Left renal cortex interstitium (tissue), 4 donors: ENCODE data around the gene SLC39A13. TPM values are rescaled to one million over a fixed set of nuclear protein-coding genes. Genes with fewer than 3 reads are reported as not detected.

Experiments
- DNase-seq, 4 donors: peaks; one replicate each; pipeline ENCODE4 v3.0.0-alpha.2; 2013; ENCODE audit warnings: low read depth in 4 of 4, low spot score in 2 of 4, missing footprints in 1 of 4
- polyA plus RNA-seq, 4 donors: library from polyadenylated mRNA; unstranded; fragments of 120-200 nt; gene quantifications; one replicate each; pipeline ENCODE4 v1.2.1, GENCODE V29; 2013; ENCODE audit not compliant: insufficient read length in 4 of 4

SLC39A13 gene
- 10 to 100 TPM; 42.7 to 75.5 (median 65.3) TPM for polyA plus RNA-seq

DNA sequence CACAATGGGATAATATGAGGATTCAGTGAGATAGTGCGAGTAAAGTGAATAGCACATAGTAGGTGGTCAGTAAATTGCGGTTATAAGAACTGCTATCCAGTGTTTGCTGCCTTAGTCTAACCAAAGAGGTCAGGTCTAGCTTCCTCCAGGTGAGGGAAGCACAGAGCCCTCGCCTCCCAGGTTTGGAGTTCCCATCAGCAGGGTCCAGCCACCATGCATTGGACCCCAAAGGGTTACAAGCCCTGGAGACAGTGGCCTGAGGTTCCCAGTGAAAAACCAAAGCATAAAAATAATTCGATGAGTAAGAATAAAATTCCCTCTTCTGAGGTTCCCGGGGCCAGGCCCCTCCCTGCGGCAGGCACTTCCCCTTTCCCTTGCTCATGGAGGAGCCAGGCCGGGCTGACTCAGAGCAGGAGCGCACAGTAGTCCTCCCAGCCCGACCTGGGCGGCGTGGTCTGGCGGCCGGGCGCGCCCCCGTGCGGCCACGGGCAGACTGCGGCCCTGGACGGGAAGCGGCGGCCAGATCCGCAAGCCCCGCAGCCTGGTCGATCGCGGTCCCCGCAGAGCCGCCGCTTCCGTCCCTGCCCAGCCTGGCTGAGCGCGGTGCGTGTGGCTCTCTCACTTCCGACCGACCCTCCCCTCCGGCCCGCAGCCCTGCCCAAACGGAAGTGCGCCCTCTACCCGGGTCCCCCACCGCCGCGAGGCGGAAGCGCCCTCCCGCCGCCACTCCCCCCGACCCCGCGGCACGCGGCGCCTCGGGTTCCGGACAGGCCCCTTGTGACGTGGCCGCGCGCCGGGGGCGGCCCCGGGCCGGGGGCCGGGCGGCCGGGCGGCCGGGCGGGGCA, at the start of gene SLC39A13:
TSS of gene SLC39A13 (plus strand) at position 845 of the 845 bp plus-strand sequence. CDS start 1,505 bp downstream, outside the sequence.
- DNase-seq, result peak; percentile 63 to 90 (median 86)

DNA sequence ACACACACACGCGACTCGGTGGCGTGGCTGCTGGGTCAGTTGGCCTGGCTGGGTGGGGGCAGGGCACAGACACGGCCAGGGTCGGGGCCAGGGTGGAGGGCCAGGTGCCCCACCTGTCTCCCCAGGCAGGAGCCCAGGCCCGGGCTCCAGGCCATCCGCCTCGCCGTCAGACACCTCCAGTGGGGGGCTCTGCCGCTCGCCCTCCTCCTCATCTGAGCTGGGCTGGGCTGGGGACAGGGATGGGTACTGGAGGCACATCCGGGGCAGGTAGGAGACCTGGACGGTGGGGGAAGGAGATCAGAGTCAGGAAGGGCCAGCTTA, 49.7 kb upstream of the SLC39A13 start:
- DNase-seq, result no peak

DNA sequence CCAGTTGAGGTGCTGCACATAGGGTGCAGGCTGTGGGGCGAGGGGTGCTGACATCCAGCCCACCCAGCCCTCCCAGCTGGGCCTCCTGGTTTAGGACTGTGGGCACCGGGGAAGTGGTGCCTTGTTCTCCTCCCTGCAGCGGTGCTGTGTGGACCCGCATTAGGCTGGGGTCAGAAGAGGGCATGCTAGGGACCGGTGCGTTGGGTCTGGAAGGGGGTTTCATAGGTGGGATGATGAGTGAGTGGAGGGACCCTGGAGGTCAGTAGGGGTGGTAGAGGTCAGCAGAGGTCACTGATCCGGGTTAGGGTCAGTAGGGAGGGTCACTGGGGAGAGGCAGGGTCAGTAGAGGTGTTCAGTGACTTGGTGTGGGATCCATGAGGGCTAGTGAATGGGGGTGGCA, 49.2 kb upstream of the SLC39A13 start:
- no peak for DNase-seq

DNA sequence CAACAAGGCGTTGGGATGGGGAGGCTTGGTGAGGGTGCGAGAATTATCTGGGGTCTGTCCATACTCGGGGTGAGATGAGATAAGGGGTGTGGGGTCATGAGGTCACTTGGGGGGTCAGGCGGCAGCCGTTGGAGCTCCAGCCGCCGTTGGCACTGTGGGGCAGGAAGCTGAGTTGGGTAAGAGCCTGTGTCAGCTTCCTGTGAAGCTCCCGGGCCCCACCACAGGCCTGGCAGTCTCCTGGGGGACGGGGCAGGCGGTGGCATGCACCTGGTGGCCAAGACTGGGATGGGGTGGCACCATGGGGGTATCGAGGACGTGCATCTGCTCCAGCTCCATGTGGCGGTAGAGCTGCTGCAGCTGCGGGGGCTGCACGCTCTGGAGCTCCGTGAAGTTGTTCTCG, 48.8 kb upstream of the SLC39A13 start:
- no peak for DNase-seq

DNA sequence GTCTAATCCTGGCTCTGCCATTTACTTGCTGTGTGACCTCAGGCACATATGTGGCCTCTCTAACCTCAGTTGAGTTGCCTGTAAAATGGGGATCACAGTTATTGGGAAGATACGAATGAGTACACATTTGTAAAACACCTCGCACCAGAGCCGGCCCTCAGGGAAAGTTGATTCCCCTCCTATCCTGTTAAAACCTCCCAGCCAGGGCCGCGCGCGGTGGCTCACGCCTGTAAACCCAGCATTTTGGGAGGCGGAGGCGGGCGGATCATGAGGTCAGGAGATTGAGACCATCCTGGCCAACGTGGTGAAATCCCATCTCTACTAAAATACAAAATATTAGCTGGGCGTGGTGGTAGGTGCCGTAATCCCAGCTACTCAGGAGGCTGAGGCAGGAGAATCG, 48.0 kb upstream of the SLC39A13 start:
- no peak for DNase-seq

GRCh38 chr11:47361419-47361818, 47.0 kb upstream of the SLC39A13 start:
- DNase-seq, result no peak

DNA sequence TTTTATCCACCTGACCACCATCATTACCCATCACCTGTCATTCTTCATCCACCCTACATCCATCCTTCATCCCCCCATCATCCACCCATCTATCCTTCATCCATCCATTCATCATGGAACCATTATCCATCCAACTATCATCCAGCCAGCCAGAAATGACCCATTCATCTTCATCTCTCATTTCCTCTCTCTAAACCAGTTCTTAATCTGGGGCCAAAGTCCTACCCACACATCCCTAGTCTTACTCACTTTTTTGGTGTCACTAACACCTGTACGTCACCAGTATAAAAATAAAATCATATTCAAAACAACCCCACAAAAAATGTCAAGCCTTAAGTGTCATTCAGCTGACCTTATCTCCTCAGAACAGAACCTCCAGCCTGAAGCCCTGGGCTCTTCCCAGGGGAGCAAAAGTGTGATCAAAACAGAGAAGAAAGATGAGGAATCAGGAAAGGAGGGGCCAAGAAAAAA, 42.3 kb upstream of the SLC39A13 start:
- no peak for DNase-seq

- no peak for DNase-seq
Observed at GRCh38 chr11:47369676-47370075, 38.7 kb upstream of the SLC39A13 start.

DNA sequence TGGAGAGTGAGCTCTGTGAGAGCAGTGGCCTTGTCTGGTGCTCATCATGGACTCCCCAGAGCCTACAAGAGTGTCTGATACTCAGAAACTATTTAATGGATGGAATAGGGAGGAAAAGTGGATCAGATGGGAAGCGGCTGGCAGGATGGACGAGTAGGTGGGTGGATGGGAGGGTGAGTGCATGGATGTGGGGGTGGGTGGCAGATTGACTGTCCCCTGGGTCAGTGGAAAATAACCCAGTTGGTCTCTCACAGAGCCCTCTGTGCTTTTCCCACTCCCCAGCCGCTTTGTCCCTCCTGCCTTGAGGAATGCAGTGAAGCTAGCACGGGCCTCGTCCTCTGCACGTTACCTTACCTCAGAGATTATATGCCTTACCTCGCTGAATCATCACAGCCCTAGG, 36.0 kb upstream of the SLC39A13 start:
- no peak for DNase-seq

- DNase-seq, result peak in 2 of 4 donors; percentile 39 to 46
Observed at GRCh38 chr11:47373876-47374719, 34.3 kb upstream of the SLC39A13 start.

GRCh38 chr11:47374720-47375019, 33.7 kb upstream of the SLC39A13 start:
- DNase-seq, result no peak

- no peak for DNase-seq
Observed at GRCh38 chr11:47375020-47375419, 33.4 kb upstream of the SLC39A13 start.

DNA sequence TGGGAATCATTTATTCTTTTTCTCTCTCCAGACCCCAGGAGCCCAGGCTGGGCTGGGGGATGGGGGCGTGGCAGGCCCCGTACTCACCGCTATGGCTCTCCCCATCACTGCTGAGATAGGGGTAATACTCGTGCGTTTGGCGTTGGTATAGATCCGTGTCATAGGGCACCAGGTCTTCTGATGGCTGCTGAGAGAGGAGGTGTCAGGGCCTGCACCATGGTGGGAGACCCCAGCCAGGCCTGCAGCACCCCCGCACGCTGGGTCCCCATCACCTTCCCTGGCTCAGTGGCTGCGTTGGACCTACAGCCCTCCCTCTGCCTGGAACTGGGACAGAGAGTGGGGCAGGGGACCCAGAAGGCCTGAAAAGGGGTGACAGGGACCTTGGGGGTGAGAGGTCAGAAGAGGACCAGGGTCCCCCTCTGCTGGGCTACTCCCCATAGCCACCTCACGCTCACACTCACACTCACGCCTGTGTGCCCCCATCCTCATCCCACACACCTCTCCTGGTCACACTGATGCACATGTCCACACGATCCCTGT, 32.8 kb upstream of the SLC39A13 start:
- DNase-seq, result no peak

GRCh38 chr11:47376107-47376524, 32.3 kb upstream of the SLC39A13 start:
- no peak for DNase-seq

DNA sequence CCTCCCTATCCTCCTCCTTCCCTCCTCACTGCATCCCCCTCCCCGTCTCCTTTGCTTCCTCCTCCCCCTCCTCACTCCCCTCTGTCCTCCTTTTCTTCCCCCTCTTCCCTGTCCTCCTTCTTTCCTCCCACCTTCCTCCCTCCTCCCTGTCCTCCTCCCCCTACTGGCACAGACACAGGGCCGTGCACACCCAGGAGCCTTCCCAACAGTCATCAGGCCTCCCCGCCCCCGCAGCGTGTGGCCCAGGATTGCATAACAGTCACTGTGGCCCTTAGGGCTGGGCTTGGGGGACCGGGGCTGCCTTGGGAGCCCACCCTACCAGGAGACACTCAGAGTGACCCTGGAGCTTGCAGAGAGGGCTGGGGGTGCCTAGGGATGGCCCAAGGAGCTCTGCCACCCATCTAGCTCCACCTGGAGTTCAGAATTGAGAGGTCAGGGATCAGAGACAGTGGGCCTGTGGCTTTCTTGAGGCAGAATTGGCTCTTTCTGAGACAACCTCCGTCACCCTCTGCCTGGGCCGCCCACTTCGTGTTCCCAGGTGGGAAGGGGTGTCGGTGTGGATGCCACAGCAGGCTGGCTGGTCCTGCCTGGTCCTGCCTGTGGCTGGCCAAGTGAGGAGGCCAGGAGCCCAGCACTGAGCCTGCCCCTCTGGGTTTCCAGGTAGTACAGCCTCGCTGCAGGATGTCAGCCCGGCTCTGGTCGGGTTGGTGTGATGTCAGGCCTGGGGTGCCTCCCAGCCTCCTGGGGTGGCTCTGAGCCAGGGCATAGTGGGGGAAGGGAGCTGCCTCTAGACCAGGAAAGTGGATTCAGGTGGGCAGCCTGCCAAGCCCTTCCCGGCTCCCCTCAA, 31.6 kb upstream of the SLC39A13 start:
- no peak for DNase-seq

- no peak for DNase-seq
Observed at GRCh38 chr11:47377571-47378009, 30.8 kb upstream of the SLC39A13 start.

DNA sequence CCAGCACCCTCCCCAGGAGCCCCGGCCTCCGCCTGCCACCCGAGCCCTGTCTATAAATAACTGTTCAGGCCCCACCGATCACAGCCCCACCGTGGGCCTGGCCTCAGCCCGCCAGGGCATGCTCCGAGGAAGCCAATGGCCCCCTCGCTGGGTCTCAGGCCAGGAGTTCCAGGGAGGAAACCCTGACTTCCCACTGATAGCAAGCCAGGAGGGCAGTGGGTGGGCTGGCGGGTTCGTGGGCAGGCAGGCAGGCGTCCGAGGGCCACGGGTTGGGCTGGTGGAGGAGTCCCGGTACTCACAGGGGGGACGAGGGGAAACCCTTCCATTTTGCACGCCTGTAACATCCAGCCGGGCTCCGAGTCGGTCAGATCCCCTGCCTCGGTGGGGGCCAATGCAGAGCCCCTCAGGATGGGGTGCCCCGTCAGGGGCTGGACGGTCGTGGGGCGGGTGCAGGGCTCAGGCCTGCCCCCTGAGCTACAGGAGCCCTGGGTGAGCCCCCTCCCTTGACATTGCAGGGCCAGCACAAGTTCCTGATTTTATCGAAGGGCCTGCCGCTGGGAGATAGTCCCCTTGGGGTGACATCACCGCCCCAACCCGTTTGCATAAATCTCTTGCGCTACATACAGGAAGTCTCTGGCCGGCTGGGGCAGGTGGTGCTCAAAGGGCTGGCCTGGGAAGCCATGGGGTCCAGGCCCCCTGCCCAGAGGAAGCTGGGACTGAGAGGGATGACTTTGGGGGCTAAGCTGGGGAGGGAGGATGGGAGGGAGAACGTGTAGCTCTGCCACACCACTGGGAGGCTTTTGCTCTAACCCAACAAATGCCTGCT, 30.2 kb upstream of the SLC39A13 start, which contains the start of gene SPI1:
TSS of gene SPI1 (minus strand) at position 538 of the 826 bp plus-strand sequence. CDS start at position 344, 194 bp downstream.
- no peak for DNase-seq

DNA sequence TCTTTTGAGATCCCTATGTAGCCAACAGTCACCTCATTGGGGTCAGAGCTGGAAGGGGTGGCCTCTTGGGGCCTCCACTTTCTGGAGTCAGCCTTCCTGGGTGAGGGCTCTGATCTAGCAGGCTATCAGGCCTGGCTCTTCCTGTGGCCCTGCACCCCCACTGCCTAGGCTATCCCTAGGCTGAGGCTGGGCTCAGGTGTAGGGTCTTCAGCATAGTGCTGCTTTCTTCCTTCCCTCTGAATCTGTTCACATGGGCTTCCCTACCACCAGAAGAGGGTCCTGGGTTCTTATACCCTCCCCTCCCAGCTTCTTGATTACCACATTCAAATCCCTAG, 29.6 kb upstream of the SLC39A13 start:
- no peak for DNase-seq

GRCh38 chr11:47379317-47379716, 29.1 kb upstream of the SLC39A13 start:
- no peak for DNase-seq

- no peak for DNase-seq
Observed at GRCh38 chr11:47380078-47380477, 28.3 kb upstream of the SLC39A13 start.
